GM18861 (cell line): ENCODE data around the gene AVPR1B.

Experiments used
- ATAC-seq: cut with Tn5 transposase; IDR thresholded peaks from one replicate; pipeline ENCODE4 v1.9.1; 2021; ENCODE audit not compliant: unreplicated experiment

Gene AVPR1B, protein sequence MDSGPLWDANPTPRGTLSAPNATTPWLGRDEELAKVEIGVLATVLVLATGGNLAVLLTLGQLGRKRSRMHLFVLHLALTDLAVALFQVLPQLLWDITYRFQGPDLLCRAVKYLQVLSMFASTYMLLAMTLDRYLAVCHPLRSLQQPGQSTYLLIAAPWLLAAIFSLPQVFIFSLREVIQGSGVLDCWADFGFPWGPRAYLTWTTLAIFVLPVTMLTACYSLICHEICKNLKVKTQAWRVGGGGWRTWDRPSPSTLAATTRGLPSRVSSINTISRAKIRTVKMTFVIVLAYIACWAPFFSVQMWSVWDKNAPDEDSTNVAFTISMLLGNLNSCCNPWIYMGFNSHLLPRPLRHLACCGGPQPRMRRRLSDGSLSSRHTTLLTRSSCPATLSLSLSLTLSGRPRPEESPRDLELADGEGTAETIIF

DNA sequence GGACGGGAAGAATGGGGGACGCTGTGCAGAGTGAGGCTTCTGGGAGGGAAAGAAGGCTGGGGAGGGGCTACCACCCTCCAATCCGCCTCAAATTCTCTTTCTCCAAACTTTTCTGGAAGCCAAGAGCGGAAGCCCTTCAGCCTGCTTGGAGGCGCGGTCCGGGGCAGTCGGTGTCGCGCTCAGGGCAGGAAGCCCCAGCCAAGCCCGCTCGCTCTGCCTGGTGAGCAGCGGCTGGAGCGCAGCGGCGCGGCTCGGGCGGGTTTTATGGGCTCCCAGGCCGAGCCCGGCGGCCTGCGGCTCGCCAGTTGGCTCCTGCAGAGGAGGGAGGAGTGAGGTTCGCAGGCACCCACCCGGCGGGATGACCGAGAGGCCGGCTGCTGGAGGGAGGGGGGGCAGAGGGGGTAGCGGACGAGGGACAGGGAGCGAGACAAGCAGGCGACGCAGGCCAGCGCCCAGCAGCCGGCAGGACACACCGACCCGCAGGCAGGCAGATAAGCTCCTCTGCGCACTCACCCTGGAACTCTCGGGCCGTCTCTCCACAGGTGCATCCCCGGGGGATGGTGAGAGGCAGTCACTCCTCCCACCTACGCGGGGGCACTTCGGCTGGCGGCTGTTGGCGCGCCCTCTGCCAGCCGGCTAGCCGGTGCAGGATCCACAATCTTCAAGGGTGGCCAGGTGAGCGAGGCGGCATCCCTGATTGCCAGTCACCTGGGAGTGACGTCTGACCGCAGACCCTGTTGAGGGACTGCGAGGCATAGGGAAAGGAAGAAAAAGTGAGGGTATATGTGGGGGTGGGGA, at the start of gene AVPR1B:
TSS of gene AVPR1B (minus strand) at position 238 of the 798 bp plus-strand sequence. CDS start 498 bp downstream, outside the sequence.
- no peak for ATAC-seq

DNA sequence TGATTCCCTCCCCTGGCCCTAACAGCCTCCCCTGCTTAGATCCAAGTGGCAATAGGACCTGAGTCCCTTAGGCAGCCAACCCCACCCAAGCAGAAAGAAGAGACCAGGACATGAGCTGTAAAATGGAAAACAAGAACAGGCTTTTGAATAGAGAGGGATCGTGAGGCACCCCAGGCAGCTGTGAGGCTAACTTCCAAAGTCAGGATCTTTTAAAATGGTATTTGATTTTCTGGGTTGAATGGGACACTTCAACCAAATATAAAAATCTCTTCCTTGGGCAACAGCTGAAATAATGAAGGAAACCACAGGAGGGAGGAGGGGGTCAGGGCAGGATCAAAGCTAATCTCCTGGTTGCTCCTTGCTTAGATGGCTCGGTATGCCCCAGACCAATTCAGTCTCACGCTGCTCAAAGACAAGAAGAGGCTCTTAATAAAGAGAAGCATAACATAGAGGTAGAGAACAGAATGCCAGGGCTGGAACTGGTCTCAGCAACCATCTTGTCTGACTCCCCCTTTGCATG, 28.6 kb upstream of the AVPR1B start:
- ATAC-seq, result no peak

DNA sequence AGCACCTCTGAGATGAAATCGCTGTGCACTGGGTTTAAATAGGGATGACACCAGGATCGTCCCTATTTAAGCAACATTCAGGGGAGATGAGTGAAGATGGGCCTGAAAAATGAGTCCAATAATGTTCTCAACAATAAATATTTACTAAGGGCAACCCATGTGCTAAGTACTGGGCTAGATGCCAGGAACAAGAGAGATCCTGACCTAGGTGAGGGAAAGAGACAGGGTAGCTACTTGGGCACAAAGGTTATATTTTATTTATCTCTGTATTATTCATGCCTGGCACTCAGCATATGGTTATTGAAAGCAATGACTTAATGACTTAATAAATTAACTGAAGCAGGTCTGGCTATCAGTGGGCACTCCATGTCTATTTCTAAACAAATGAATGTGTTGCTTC, 27.4 kb upstream of the AVPR1B start:
- ATAC-seq, result no peak

DNA sequence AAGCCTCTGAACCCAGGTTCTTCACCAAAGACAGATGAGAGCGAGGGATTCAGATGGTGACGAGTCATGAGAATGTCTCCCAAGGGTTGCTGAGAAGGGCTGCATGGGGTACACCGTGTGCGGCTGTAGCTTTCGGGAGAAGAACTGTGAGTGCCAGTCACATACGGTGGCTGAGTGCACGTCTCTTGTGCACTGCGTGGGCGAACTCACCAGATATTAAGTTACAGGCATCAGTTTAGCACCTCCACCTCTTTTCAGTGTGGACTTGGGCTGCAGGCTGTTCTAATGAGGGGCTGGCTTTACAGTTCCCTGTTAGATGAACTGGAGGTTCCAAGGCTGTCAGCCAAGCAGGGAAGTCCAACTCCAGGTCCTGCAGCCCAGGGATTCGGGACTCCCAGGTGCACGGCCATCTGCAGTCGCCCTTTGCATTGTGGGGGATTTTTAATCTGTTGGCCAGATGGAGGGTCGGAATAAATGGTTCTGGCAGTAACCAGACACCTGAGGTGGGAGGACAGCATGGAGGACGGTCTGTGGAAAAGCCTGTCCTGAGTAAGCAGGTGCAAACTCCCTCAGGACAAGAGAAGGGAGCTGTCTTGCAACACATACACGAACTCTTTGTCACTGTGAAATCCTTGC, 26.5 kb upstream of the AVPR1B start:
- ATAC-seq, result no peak

DNA sequence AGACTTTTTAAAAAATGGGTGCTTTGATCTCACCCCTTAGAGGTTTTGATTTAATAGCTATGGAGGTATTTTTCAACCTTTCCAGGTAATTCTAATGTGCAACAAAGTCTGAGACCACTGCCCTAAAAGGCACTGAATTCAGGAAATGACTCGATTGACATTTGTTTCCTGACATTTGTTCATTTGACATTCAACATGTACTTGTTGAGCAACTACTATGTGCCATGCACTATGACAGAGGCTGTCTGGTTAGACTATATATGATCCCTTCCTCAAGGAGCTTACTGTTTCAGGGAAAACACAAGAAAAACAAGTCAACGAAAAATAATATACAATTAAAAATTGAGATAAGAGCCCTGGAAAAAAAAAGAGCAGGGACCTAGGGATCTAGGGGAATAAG, 25.6 kb upstream of the AVPR1B start:
- ATAC-seq, result no peak

DNA sequence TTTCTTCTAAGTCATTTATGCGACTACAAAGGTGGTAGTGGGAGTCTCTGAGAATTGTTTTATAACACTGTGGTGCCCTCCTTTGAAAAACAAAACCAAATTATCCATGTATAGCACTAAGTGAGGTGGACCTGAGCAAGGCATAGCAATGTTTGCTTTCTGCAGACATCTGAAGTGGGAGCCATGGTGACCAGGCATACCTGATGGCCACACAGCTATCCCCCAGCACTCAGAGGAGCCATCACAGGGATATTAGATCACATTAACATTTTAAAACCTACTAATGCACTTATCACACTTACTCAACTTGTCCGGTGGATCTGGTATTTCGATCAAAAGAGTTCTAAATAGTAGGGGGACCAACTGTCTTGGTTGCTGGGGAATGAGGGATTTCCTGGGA, 24.8 kb upstream of the AVPR1B start:
- ATAC-seq, result no peak

DNA sequence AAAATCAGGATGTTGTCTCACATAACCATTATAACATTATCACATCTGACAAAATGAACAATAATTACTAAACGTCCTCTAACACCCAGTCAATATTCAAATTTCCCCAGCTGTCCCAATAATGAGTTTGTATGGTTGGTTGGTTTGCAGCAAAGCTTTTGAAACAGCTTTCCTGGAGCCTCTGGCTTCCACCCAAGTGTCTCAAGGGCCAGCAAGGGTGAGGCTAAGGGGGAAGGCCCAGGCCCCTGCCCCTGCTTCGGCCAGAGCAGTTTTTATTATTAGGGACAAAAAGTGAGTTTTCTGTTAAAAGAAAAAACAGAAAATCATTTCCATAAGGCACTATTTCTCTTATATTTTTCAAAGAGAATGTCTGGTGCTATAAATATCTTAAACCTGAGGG, 19.1 kb upstream of the AVPR1B start:
- no peak for ATAC-seq

DNA sequence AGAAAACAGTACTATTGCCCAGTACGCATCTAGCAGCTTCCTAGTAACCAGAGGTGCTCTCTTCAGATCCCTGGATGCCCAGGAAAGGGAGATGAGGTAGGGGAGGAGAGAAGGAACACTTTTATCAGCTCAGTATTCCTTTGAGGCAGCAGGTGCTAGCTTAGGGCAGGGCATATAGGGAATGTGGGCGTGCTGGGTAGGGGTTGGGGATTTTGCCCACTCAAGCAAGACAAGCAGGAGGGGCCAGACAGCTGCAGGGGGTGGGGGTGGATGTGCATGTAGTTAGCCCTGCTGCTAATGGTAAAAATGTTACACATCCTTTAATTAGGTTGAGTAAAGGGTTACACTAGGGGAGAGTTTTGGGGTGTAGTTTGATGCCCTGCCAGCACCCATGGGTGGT, 18.1 kb upstream of the AVPR1B start:
- ATAC-seq, result no peak

DNA sequence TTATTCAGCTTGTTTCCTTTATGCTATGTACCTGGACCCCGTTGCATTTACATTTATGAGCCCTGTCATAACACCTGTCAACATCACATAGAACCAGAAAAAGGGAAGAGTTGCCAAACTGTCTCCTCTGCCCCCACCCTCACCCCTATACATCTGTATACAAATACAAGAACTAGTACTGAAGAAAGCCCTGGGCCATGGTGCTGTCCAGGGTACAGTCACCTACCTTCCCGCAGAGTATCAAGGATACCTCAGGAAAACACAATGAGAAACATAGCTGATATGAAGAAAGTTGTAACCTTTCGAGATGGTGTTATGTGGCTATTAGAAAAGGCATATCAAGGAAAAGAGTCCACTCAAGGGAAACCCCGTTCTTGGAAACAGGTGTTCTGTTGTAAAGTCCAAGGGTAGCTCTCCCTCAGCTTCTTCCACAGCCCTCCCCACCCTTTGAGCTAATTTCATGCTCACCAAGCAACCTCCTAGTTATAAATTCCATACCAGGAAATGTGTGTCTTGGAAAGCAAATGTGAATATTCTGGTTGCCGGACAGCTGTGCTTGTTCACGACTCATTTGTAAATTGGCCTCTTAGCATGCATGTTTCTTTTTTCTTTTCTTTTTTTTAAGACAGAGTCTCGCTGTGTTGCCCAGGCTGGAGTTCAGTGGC, 16.7 kb upstream of the AVPR1B start:
- no peak for ATAC-seq

DNA sequence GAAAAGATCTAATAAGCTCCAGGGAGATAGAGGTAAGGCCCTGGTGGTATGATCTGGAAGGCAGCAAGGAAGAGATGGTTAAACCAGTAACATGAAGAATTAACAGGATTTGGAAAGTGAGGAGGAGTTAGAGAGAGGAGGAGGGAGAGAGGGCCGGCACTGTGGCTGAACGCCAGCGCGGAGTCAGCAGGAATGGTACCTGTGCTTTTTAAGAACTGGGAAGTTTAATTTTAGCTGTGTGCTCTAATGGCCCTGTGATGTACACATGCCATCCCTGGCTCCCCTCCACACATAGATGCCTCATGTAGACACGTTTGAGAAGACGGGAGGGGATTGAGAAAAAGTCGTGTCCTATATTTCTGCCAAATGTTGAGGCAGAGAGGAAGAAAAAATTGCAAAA, 13.8 kb upstream of the AVPR1B start:
- ATAC-seq, result no peak

DNA sequence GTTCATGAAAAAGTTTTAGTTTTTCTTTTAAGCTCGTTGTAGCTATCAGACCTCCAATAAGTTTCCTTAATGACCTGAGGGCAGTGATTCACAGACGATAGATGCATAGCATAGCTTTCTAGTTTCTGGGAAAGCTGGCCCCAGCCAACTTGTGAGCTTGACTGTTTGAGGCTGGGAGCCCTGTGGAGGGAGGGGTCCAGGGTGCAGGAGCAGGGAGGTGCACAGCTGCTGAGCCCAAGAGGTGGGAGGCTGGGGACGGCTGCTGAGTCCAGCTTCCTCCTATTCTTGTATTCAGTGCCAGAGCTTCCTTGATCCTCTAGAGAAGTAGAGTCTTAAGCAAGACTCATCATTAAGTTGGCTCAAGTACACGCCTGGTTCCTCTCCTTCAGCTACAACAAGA, 11.0 kb upstream of the AVPR1B start:
- no peak for ATAC-seq

DNA sequence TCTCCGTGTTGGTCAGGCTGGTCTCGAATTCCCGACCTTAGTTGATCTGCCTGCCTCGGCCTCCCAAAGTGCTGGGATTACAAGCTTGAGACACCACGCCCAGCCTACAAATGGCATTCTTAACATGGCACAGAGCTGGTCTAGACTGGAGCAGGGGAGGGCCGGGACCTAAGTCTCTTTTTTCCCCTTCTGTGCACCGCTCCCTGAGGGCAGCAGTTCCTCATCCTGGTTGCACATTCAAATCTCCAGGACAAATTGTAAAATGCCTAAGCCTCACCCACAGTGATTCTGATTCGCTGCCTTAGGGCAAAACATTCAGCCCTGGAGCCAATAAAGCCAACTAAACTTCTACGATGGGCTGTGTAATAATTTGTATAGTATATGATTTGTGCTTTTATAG, 10.1 kb upstream of the AVPR1B start:
- ATAC-seq, result no peak

DNA sequence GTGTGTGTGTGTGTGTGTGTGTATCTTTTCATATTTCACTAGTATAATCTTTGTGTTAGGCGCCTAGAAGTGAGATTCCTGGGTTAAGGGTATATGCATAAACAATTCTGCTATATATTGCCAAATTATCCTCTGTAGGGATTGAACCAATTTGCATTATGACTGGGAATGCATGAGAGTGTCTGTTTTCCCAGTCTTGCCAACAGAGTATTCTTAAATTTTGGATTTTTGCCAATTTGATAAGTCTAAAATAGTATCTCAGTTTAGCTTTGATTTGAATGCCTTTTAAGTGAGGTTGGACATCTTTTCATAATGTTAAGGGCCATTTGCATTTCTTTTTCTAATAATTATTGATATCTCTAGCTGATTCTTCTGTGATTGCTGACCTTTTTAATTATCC, 8.2 kb upstream of the AVPR1B start:
- no peak for ATAC-seq

DNA sequence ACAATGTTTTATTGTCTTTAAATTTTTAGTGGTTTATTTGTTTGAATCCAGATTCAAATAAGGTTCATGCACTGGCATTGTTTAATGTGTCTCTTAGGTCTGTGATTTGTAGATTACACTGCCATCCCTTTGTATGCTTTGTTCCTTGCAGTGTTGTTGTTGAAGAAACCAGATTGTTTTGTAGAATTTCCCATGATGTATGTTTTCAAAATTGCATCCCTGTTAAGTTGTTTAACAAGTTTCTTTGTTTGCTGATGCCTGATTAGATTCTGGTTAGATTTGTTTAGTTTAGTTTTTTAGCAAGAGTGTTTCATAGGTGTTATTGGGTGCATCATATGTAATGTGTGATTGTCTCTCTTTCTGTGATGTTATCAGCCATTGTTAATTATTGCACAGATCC, 5.5 kb upstream of the AVPR1B start:
- ATAC-seq, result no peak

DNA sequence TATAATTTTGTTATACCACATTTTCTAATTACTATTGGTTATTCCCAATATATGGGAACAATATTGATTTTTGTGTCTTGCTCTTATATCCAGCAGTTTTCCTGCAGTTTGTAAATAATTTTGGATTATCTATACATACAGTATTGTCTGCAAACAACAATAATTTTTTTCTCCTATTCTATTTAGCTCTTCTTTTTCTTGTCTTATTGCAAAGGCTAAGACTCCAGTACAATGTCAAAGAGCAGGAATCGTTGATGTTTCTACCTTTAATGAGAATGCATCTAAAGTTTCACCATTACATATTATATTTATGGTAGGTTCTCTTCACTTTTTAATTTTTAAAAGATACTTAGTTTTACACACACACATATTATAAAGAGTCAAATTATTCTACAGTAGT, 4.1 kb upstream of the AVPR1B start:
- no peak for ATAC-seq

DNA sequence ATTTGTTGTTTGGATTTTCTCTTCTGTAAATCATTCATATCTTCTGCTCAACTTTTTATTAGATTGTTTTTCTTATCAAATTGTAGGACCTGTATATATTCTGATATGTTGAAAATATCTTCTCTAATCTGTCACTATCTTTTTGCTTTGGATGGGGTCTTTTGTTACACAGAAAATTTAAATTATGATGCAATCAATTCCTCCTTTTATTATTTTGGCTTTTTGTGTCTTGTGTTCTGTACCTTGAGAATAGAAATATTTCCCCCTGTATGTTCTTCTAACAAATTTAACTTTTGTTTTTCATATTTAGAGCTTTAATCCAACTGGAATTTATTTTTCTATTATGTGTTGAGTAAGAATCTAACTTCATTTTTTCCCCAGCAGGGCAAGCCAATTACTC, 3.2 kb upstream of the AVPR1B start:
- no peak for ATAC-seq

DNA sequence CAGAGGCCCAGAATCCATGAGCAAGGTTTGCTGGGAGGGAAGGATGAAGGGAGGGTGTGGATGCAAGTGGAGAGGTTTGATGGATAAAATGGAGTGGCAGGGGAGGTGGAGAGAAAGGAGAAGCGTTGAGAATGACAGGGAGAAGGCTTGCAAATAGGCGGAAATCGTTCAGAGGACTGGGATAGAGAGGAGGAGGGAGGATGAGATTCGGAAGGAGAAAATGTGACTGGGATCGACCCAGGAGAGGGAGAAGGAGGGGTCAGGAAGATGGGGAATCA, 376 bp downstream of the AVPR1B start:
- ATAC-seq, result no peak

DNA sequence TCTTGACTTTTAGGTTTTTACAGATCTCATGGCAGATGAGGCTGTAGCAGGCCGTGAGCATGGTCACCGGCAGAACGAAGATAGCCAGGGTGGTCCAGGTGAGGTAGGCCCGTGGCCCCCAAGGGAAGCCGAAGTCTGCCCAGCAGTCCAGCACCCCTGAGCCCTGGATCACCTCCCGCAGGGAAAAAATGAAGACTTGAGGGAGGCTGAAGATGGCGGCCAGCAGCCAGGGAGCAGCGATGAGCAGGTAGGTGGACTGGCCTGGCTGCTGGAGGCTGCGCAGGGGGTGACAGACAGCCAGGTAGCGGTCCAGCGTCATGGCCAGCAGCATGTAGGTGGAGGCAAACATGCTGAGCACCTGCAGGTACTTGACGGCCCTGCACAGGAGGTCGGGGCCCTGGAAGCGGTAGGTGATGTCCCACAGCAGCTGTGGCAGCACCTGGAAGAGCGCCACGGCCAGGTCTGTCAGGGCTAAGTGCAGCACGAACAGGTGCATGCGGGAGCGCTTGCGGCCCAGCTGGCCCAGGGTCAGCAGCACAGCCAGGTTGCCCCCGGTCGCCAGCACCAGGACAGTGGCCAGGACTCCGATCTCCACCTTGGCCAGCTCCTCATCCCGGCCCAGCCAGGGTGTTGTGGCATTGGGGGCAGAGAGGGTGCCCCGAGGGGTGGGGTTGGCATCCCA, 856 bp downstream of the AVPR1B start:
- no peak for ATAC-seq

DNA sequence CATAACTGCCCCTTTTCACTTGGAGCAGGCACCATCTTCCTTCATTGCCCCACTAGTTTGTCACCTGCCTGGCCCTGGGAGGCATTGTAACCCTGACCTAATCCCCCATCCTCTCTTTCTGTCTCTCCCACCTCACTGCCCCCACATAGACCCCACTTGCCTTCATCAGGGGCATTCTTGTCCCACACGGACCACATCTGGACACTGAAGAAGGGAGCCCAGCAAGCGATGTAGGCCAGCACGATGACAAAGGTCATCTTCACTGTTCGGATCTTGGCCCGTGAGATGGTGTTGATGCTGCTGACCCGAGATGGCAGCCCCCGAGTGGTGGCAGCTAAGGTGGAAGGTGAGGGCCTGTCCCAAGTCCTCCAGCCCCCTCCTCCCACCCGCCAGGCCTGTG, 1.4 kb downstream of the AVPR1B start:
- ATAC-seq, result no peak

DNA sequence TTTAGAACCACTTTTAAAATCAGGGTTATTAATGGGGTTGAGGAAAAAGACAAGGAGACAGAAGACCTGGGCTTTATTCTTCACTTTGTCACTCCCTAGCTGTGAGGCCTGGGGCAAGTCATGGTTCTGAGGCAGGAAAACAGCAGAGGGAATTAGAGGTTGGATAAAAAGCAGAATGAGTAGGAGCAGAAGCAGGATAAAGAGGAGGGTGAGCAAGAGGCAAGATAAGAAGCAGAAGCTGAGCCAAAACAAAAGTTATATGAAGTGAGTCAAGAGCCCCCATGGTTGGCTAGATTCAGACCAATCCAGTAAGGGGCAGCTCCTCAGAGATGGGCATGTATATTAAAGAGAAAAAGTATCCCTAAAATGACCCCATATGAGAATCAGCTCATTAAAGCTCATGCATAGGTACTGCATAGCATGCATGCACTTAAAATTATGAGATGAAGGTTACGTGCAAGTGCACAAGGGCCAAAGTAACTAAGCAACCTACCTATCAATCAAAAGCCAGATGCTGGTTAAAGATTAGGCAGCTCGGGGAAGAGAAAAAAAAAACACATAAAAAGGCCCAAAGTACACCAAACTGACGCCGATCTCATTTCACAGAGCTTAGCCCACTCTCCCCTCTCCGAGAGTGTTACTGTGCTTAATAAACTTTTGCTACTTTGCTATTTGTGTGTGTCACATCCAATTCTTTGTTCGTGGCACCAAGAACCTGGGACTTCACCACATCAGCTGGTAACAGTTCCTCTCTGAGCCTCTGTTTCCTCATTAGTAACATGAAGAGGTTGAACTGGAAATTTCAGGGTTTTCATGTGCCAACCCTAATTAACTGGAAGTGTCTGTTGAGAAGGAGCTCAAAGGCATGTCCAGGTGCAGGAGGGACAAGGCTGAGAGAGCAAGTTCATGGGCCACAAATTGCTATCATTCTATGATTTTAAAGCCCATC, 2.2 kb downstream of the AVPR1B start:
- ATAC-seq, result no peak
